ENCODE data around the gene WDFY3. TPM values are rescaled to one million over a fixed set of nuclear protein-coding genes. Genes with fewer than 3 reads are reported as not detected.
A peak's percentile ranks its signal among the peaks of the same experiment; 100 is the strongest.

WDFY3 gene
- polyA plus RNA-seq, 1 donor (not counting 4 experiments of a cell fraction or from before 2014, with no cell fraction given): 28.5 TPM

- Histone ChIP-seq H3K4me3 (ENCODE audit: control insufficient read depth in 2 of 3, extremely low read depth in 1 of 3, insufficient read depth in 2 of 3, low read depth in 1 of 3, low read length in 3 of 3) (no peak overlapping the region), H3K9ac (ENCODE audit: control insufficient read depth, extremely low read depth, insufficient read depth, low read length) (no peak overlapping the region), H3K9me1 (ENCODE audit: control insufficient read depth, extremely low read depth, insufficient read depth, low read length) (peaks cover 5% of the 10 kb centered on the region), H3K9me3 (ENCODE audit: control insufficient read depth, low read depth, low read length) (no peaks in the 10 kb centered on the region), H3K36me3 (ENCODE audit: control insufficient read depth in 2 of 2, extremely low read depth in 1 of 2, insufficient read depth in 2 of 2, low read length in 2 of 2) (no peaks in the 10 kb centered on the region), H4K20me1 (ENCODE audit: control insufficient read depth, extremely low read depth, insufficient read depth, low read length) (no peaks in the 10 kb centered on the region), H3K4me2 (ENCODE audit: control insufficient read depth, extremely low read depth, insufficient read depth, low read depth, low read length) (peak overlapping the region; percentile 9), H3K27me3 (ENCODE audit: control insufficient read depth, extremely low read depth, insufficient read depth, low read length) (no peaks in the 10 kb centered on the region), H2AFZ (ENCODE audit: control insufficient read depth, low read length) (no peak overlapping the region), H3K27ac (ENCODE audit: control insufficient read depth, insufficient read depth, low read length) (no peak overlapping the region), H3K79me2 (ENCODE audit: control insufficient read depth, insufficient read depth, low read length) (peaks cover 81% of the 10 kb centered on the region), H3K4me1 (ENCODE audit: control insufficient read depth, extremely low read depth, insufficient read depth, low read length) (peaks cover 18% of the 10 kb centered on the region)
- FAIRE-seq (peak; percentile 44), DNase-seq (ENCODE audit: low read depth, low spot score) (no peak)
- TF ChIP-seq EZH2 (IDR thresholded peaks at IDR 0.05; ENCODE audit: low read length): no peak
- TF ChIP-seq CTCF (optimal IDR thresholded peaks at IDR 0.05 in 1 of 3, IDR thresholded peaks at IDR 0.05 in 1 of 3, conservative IDR thresholded peaks at IDR 0.05 in 1 of 3; ENCODE audit: extremely low read depth in 1 of 3, insufficient read depth in 2 of 3, low read length in 3 of 3): no peak
- dilution Hi-C loops (cut with MboI; ENCODE audit: extremely low pct_ligation_motif_present, low sequenced_read_pairs): no loop called here
These were observed 10.5 kb downstream of the WDFY3 start for GRCh38 chr4:84956014-84956413.

- dilution Hi-C loops (cut with MboI; ENCODE audit: extremely low pct_ligation_motif_present, low sequenced_read_pairs): no loop called here
- no peak overlapping the region for H2AFZ ChIP-seq (ENCODE audit: control insufficient read depth, low read length)
- no peaks in the 10 kb centered on the region for H4K20me1 ChIP-seq (ENCODE audit: control insufficient read depth, extremely low read depth, insufficient read depth, low read length)
- no peak overlapping the region for H3K4me3 ChIP-seq (ENCODE audit: control insufficient read depth in 2 of 3, extremely low read depth in 1 of 3, insufficient read depth in 2 of 3, low read depth in 1 of 3, low read length in 3 of 3)
- H3K4me2 ChIP-seq (ENCODE audit: control insufficient read depth, extremely low read depth, insufficient read depth, low read depth, low read length): no peak overlapping the region
- H3K79me2 ChIP-seq (ENCODE audit: control insufficient read depth, insufficient read depth, low read length): peaks cover 81% of the 10 kb centered on the region
- no peak overlapping the region for H3K27ac ChIP-seq (ENCODE audit: control insufficient read depth, insufficient read depth, low read length)
- no peaks in the 10 kb centered on the region for H3K36me3 ChIP-seq (ENCODE audit: control insufficient read depth in 2 of 2, extremely low read depth in 1 of 2, insufficient read depth in 2 of 2, low read length in 2 of 2)
- no peak overlapping the region for H3K9ac ChIP-seq (ENCODE audit: control insufficient read depth, extremely low read depth, insufficient read depth, low read length)
- peaks cover 5% of the 10 kb centered on the region for H3K9me1 ChIP-seq (ENCODE audit: control insufficient read depth, extremely low read depth, insufficient read depth, low read length)
- FAIRE-seq (no peak), DNase-seq (ENCODE audit: low read depth, low spot score) (no peak)
- H3K4me1 ChIP-seq (ENCODE audit: control insufficient read depth, extremely low read depth, insufficient read depth, low read length): peaks cover 18% of the 10 kb centered on the region
- TF ChIP-seq CTCF (optimal IDR thresholded peaks at IDR 0.05 in 1 of 3, IDR thresholded peaks at IDR 0.05 in 1 of 3, conservative IDR thresholded peaks at IDR 0.05 in 1 of 3; ENCODE audit: extremely low read depth in 1 of 3, insufficient read depth in 2 of 3, low read length in 3 of 3) (no peak), EZH2 (IDR thresholded peaks at IDR 0.05; ENCODE audit: low read length) (no peak)
- no peaks in the 10 kb centered on the region for H3K9me3 ChIP-seq (ENCODE audit: control insufficient read depth, low read depth, low read length)
- no peaks in the 10 kb centered on the region for H3K27me3 ChIP-seq (ENCODE audit: control insufficient read depth, extremely low read depth, insufficient read depth, low read length)
These were observed 11.4 kb downstream of the WDFY3 start for GRCh38 chr4:84954982-84955567.
